Neural progenitor cell (in vitro differentiated cells): ENCODE data around the gene POGZ. TPM values are rescaled to one million over a fixed set of nuclear protein-coding genes. Genes with fewer than 3 reads are reported as not detected.

Source experiments
- DNase-seq: peaks from one replicate; pipeline ENCODE4 v3.0.0-alpha.2; 2016; ENCODE audit warnings: low spot score
- H2AFZ ChIP-seq: fragments of 200-600 bp; sonication (generic); replicated peaks from 2 replicates; pipeline ENCODE4 v1.6.1; 2016; ENCODE audit warnings: antibody characterized with exemption
- H3F3A ChIP-seq: fragments of 200-600 bp; sonication (generic); 2 replicates; pipeline ENCODE4 v1.6.1; 2016; ENCODE audit warnings: antibody characterized with exemption, low read depth
- H3K27ac ChIP-seq: fragments of 200-600 bp; sonication (generic); 2 replicates; pipeline ENCODE4 v1.5.1; 2016; ENCODE audit warnings: mild to moderate bottlenecking
- H3K27me3 ChIP-seq: fragments of 200-600 bp; sonication (generic); 2 replicates; pipeline ENCODE4 v1.6.1; 2016; ENCODE audit warnings: mild to moderate bottlenecking, moderate library complexity
- H3K36me3 ChIP-seq: fragments of 200-600 bp; sonication (generic); 2 replicates; pipeline ENCODE4 v1.5.1; 2016
- H3K4me1 ChIP-seq: fragments of 200-600 bp; sonication (generic); 2 replicates; pipeline ENCODE4 v1.6.1; 2016; ENCODE audit warnings: mixed run types
- H3K4me2 ChIP-seq: fragments of 200-600 bp; sonication (generic); 2 replicates; pipeline ENCODE4 v1.6.1; 2016
- H3K4me3 ChIP-seq: fragments of 200-600 bp; sonication (generic); 2 replicates; pipeline ENCODE4 v1.5.1; 2016
- H3K79me2 ChIP-seq: fragments of 200-600 bp; sonication (generic); 2 replicates; pipeline ENCODE4 v1.6.1; 2016; ENCODE audit warnings: low read depth
- H3K9ac ChIP-seq: fragments of 200-600 bp; sonication (generic); 2 replicates; pipeline ENCODE4 v1.6.1; 2016
- H3K9me3 ChIP-seq: fragments of 200-600 bp; sonication (generic); 2 replicates; pipeline ENCODE4 v1.5.1; 2016; ENCODE audit warnings: low read depth
- H4K20me1 ChIP-seq: fragments of 200-600 bp; sonication (generic); 2 replicates; pipeline ENCODE4 v1.6.1; 2016; ENCODE audit warnings: low read depth
- H3K27ac Mint-ChIP-seq: 3 replicates; pipeline ENCODE4 v1.8.0; 2021; ENCODE audit warnings: mixed read lengths
- H3K27me3 Mint-ChIP-seq: 2 replicates; pipeline ENCODE4 v1.8.0; 2022; ENCODE audit warnings: low read depth, mild to moderate bottlenecking, inconsistent platforms, moderate library complexity, mixed read lengths; ENCODE audit not compliant: insufficient read depth
- H3K36me3 Mint-ChIP-seq: 3 replicates; pipeline ENCODE4 v1.8.0; 2021; ENCODE audit warnings: mixed read lengths
- H3K4me1 Mint-ChIP-seq: 3 replicates; pipeline ENCODE4 v1.8.0; 2021; ENCODE audit warnings: mixed read lengths
- H3K4me3 Mint-ChIP-seq: 3 replicates; pipeline ENCODE4 v1.8.0; 2021; ENCODE audit warnings: mild to moderate bottlenecking, moderate library complexity, mixed read lengths
- H3K9me3 Mint-ChIP-seq: 3 replicates; pipeline ENCODE4 v1.8.0; 2020; ENCODE audit warnings: mixed read lengths
- EZH2 ChIP-seq: fragments of 200-600 bp; sonication (generic); IDR thresholded peaks from 2 replicates; pipeline ENCODE4 v1.6.1; 2017; ENCODE audit warnings: antibody characterized with exemption, mild to moderate bottlenecking, moderate library complexity
- EZH2phosphoT487 ChIP-seq: fragments of 200-600 bp; sonication (generic); IDR thresholded peaks from 2 replicates; pipeline ENCODE4 v1.6.1; 2017; ENCODE audit warnings: antibody characterized with exemption
- small RNA-seq: library from RNA; depleted of rRNA; stranded (forward); fragments of <200 nt; gene quantifications from one replicate; pipeline ENCODE3, GENCODE V24; 2015
- total RNA-seq: library from RNA; depleted of rRNA; stranded (reverse); fragments of >200 nt; gene quantifications from 2 replicates; pipeline ENCODE4 v1.2.3, GENCODE V29; 2015; ENCODE audit warnings: low replicate concordance
- TF ChIP-seq, protein P1 (sequence below): fragments of 200-600 bp; sonication (generic); IDR thresholded peaks from 2 replicates; pipeline ENCODE4 v1.5.1; 2017; ENCODE audit warnings: antibody characterized with exemption, mild to moderate bottlenecking

POGZ gene
- total RNA-seq, 1 donor from 2014 or later: 61.5 TPM

DNA sequence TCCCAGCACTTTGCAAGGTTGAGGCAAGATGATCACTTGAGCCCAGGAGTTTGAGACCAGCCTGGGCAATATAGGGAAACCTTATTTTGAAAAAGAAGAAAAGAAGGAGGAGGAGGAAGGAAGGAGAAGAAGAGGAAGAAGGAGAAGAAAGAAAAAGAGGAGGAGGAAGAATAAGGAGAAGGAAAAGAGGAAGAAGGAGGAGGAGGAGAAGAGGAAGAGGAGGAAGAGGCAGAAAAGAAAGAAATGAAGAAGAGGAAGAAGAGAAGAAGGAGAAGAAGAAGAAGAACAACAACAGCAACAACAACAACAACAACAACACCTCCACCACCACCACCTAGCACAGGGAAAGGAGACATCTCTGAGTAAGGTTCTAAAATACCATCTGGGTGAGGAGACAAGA, 97.4 kb downstream of the POGZ start:
- peaks cover 4% of the 10 kb centered on the region for H3K27me3 Mint-ChIP-seq
- Histone ChIP-seq H3F3A (no peaks in the 10 kb centered on the region), H3K79me2 (no peaks in the 10 kb centered on the region), H3K9ac (no peak overlapping the region), H3K4me2 (no peak overlapping the region), H3K36me3 (no peaks in the 10 kb centered on the region), H3K9me3 (no peaks in the 10 kb centered on the region), H4K20me1 (no peaks in the 10 kb centered on the region), H3K27ac (no peak overlapping the region), H3K4me3 (no peak overlapping the region), H2AFZ (no peak overlapping the region), H3K27me3 (no peaks in the 10 kb centered on the region), H3K4me1 (no peaks in the 10 kb centered on the region)
- no peak overlapping the region for H3K27ac Mint-ChIP-seq
- H3K4me3 Mint-ChIP-seq: no peak overlapping the region
- DNase-seq: no peak
- H3K36me3 Mint-ChIP-seq: peaks cover 40% of the 10 kb centered on the region
- TF ChIP-seq EZH2: no peak
- TF ChIP-seq EZH2phosphoT487: no peak
- TF ChIP-seq, protein P1, sequence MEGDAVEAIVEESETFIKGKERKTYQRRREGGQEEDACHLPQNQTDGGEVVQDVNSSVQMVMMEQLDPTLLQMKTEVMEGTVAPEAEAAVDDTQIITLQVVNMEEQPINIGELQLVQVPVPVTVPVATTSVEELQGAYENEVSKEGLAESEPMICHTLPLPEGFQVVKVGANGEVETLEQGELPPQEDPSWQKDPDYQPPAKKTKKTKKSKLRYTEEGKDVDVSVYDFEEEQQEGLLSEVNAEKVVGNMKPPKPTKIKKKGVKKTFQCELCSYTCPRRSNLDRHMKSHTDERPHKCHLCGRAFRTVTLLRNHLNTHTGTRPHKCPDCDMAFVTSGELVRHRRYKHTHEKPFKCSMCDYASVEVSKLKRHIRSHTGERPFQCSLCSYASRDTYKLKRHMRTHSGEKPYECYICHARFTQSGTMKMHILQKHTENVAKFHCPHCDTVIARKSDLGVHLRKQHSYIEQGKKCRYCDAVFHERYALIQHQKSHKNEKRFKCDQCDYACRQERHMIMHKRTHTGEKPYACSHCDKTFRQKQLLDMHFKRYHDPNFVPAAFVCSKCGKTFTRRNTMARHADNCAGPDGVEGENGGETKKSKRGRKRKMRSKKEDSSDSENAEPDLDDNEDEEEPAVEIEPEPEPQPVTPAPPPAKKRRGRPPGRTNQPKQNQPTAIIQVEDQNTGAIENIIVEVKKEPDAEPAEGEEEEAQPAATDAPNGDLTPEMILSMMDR: no peak
- peaks cover 27% of the 10 kb centered on the region for H3K9me3 Mint-ChIP-seq
- H3K4me1 Mint-ChIP-seq: peaks cover 3% of the 10 kb centered on the region

GRCh38 chr1:151356696-151357095, 102.6 kb downstream of the POGZ start:
- no peaks in the 10 kb centered on the region for H3K4me1 Mint-ChIP-seq
- Histone ChIP-seq H2AFZ (no peak overlapping the region), H3K9me3 (no peaks in the 10 kb centered on the region), H3K79me2 (no peaks in the 10 kb centered on the region), H3K4me1 (no peaks in the 10 kb centered on the region), H3K4me2 (no peak overlapping the region), H3K27me3 (no peaks in the 10 kb centered on the region), H3K36me3 (no peaks in the 10 kb centered on the region), H3K4me3 (no peak overlapping the region), H3K9ac (no peak overlapping the region), H3F3A (no peaks in the 10 kb centered on the region), H4K20me1 (no peaks in the 10 kb centered on the region), H3K27ac (no peak overlapping the region)
- H3K4me3 Mint-ChIP-seq: no peak overlapping the region
- DNase-seq: no peak
- no peaks in the 10 kb centered on the region for H3K27me3 Mint-ChIP-seq
- no peak overlapping the region for H3K27ac Mint-ChIP-seq
- peaks cover 7% of the 10 kb centered on the region for H3K36me3 Mint-ChIP-seq
- TF ChIP-seq EZH2 (no peak), EZH2phosphoT487 (no peak)
- TF ChIP-seq, protein P1: no peak
- H3K9me3 Mint-ChIP-seq: peaks cover 16% of the 10 kb centered on the region

Small RNA genes lying within 50 kb of the gene (small RNA-seq; reads per million reads assigned to genes)
- 0.64 reads per million, percentile 65 among the genes with 10 or more reads in this experiment for gene RNY4P25

Other genes starting within 250 kb of the POGZ start
- gene PSMD4, start 204.8 kb downstream of the POGZ start, total RNA-seq: 123 and 162 TPM in 2 replicates
- gene ZNF687, start 177.2 kb downstream of the POGZ start, total RNA-seq: 20.2 and 43.1 TPM in 2 replicates
- 19.0 and 33.5 TPM in 2 replicates for gene PI4KB, start 132.1 kb downstream of the POGZ start, total RNA-seq
- gene RFX5, start 112.2 kb downstream of the POGZ start, total RNA-seq: 87.5 and 108 TPM in 2 replicates
- 38.5 and 63.2 TPM in 2 replicates for gene SELENBP1, start 86.8 kb downstream of the POGZ start, total RNA-seq
- gene PSMB4, start 59.9 kb downstream of the POGZ start, total RNA-seq: 267 and 321 TPM in 2 replicates
- gene CGN, start 51.9 kb upstream of the POGZ start, total RNA-seq: 5.4 and 12.4 TPM in 2 replicates
- gene TUFT1, start 80.8 kb upstream of the POGZ start, total RNA-seq: 9.3 and 10.0 TPM in 2 replicates
- 30.5 and 34.1 TPM in 2 replicates for gene SNX27, start 152.6 kb upstream of the POGZ start, total RNA-seq